Smooth muscle cell (in vitro differentiated cells): ENCODE measurements around the gene C1orf167. TPM values are rescaled to one million over a fixed set of nuclear protein-coding genes. Genes with fewer than 3 reads are reported as not detected.
"Not testable (repeated sequence)": the region's sequence is repeated elsewhere in the genome, so short reads cannot be mapped to it uniquely, and the experiment has no call there.

Experiments used
- DNase-seq: peaks from one replicate; lab custom pipeline; 2025; ENCODE audit not compliant: unreplicated experiment; lab: John Stamatoyannopoulos, UW
- H2AFZ ChIP-seq: fragments of 200-600 bp; sonication (generic); 2 replicates; pipeline ENCODE4 v1.6.0; 2016; ENCODE audit warnings: antibody characterized with exemption, low read depth, mild to moderate bottlenecking
- H3F3A ChIP-seq: fragments of 200-600 bp; sonication (generic); 2 replicates; pipeline ENCODE4 v1.6.0; 2017; ENCODE audit warnings: antibody characterized with exemption, low read depth
- H3K27ac ChIP-seq: fragments of 200-600 bp; sonication (generic); 2 replicates; pipeline ENCODE4 v1.5.1; 2016; ENCODE audit warnings: low read depth, mild to moderate bottlenecking
- H3K27me3 ChIP-seq: fragments of 200-600 bp; sonication (generic); 2 replicates; pipeline ENCODE4 v1.6.1; 2016; ENCODE audit warnings: low read depth, mild to moderate bottlenecking
- H3K36me3 ChIP-seq: fragments of 200-600 bp; sonication (generic); 2 replicates; pipeline ENCODE4 v1.5.1; 2016; ENCODE audit warnings: low read depth
- H3K4me1 ChIP-seq: fragments of 200-600 bp; sonication (generic); 2 replicates; pipeline ENCODE4 v1.5.1; 2016; ENCODE audit warnings: low read depth
- H3K4me2 ChIP-seq: fragments of 200-600 bp; sonication (generic); 2 replicates; pipeline ENCODE4 v1.6.0; 2016; ENCODE audit warnings: mild to moderate bottlenecking
- H3K4me3 ChIP-seq: fragments of 200-600 bp; sonication (generic); 2 replicates; pipeline ENCODE4 v1.5.1; 2016; ENCODE audit warnings: mild to moderate bottlenecking
- H3K79me2 ChIP-seq: fragments of 200-600 bp; sonication (generic); 2 replicates; pipeline ENCODE4 v1.6.0; 2016; ENCODE audit warnings: low read depth, mild to moderate bottlenecking
- H3K9ac ChIP-seq: fragments of 200-600 bp; sonication (generic); 2 replicates; pipeline ENCODE4 v1.6.0; 2016; ENCODE audit warnings: low read depth
- H3K9me3 ChIP-seq: fragments of 200-600 bp; sonication (generic); replicated peaks from 2 replicates; pipeline ENCODE4 v1.5.1; 2016; ENCODE audit warnings: low read depth
- H4K20me1 ChIP-seq: fragments of 200-600 bp; sonication (generic); 2 replicates; pipeline ENCODE4 v1.6.0; 2016; ENCODE audit warnings: low read depth
- CTCF ChIP-seq: fragments of 200-600 bp; sonication (generic); IDR thresholded peaks from 2 replicates; pipeline ENCODE4 v1.5.1; 2017; ENCODE audit warnings: borderline replicate concordance, mild to moderate bottlenecking, antibody characterized with exemption; ENCODE audit not compliant: insufficient read depth, poor library complexity, severe bottlenecking
- WGBS: methylation state at CpG from one replicate; pipeline ENCODE4 v1.1.7; 2016; ENCODE audit warnings: low lambda C conversion rate; 5-methylcytosine and 5-hydroxymethylcytosine counted together
- polyA plus RNA-seq: library from polyadenylated mRNA; unstranded; fragments of >200 nt; fragmentation: Nextera tagmentation; extraction: Ambion mirVana; gene quantifications from 2 replicates; pipeline ENCODE4 v1.2.1, GENCODE V29; 2016
- total RNA-seq: library from RNA; depleted of rRNA; stranded (reverse); fragments of >200 nt; gene quantifications from 2 replicates; pipeline ENCODE4 v1.2.3, GENCODE V29; 2014

Gene C1orf167
- total and polyA plus RNA-seq, 2 experiments from 2014 or later = 0.70 TPM; not detected in 1

- no peak for DNase-seq
- H2AFZ ChIP-seq = peak overlapping the region; percentile 28
Measured at GRCh38 chr1:11802616-11802972, 40.6 kb downstream of the C1orf167 start.

GRCh38 chr1:11802973-11803885 is 41.2 kb downstream of the C1orf167 start:
- Histone ChIP-seq H3K4me3 (peak overlapping the region; percentile 70), H2AFZ (peak overlapping the region; percentile 28), H3K79me2 (peaks cover 20% of the 10 kb centered on the region), H3K27me3 (no peaks in the 10 kb centered on the region), H4K20me1 (peaks cover under 1% of the 10 kb centered on the region), H3K4me2 (peak overlapping the region; percentile 93), H3F3A (peaks cover 15% of the 10 kb centered on the region), H3K4me1 (peaks cover 41% of the 10 kb centered on the region), H3K9ac (peak overlapping the region; percentile 20), H3K9me3 (no peaks in the 10 kb centered on the region), H3K27ac (peak overlapping the region; percentile 95), H3K36me3 (no peaks in the 10 kb centered on the region)
- TF ChIP-seq CTCF = no peak
- 14% methylated on average over 27 of the region's 28 CpGs for WGBS
- DNase-seq = peak; percentile 79

More at GRCh38 chr1:11802616-11802972, 40.6 kb downstream of the C1orf167 start:
- Histone ChIP-seq H3K36me3 (no peaks in the 10 kb centered on the region), H3F3A (peaks cover 15% of the 10 kb centered on the region), H4K20me1 (no peaks in the 10 kb centered on the region), H3K4me3 (peak overlapping the region; percentile 70), H3K27ac (peak overlapping the region; percentile 7), H3K79me2 (peaks cover 14% of the 10 kb centered on the region), H3K27me3 (no peaks in the 10 kb centered on the region), H3K4me2 (peak overlapping the region; percentile 93), H3K4me1 (peaks cover 36% of the 10 kb centered on the region), H3K9me3 (no peaks in the 10 kb centered on the region), H3K9ac (peak overlapping the region; percentile 20)
- WGBS = 28% methylated on average over 6 of the region's 6 CpGs
- no peak for TF ChIP-seq CTCF

- Histone ChIP-seq H3K9ac (peak overlapping the region; percentile 92), H3K79me2 (peaks cover 29% of the 10 kb centered on the region), H3K4me3 (peak overlapping the region; percentile 70), H3K4me2 (peak overlapping the region; percentile 93), H3F3A (peaks cover 15% of the 10 kb centered on the region), H3K4me1 (peaks cover 45% of the 10 kb centered on the region), H3K27ac (peak overlapping the region; percentile 95)
- 83% methylated on average over 9 of the region's 9 CpGs for WGBS
- not testable (repeated sequence) for DNase-seq, H2AFZ ChIP-seq, H3K27me3 ChIP-seq, H3K36me3 ChIP-seq, H3K9me3 ChIP-seq, H4K20me1 ChIP-seq
Measured at GRCh38 chr1:11803924-11804665, 42.1 kb downstream of the C1orf167 start.

- H3K36me3 ChIP-seq = no peaks in the 10 kb centered on the region
- H2AFZ ChIP-seq = peak overlapping the region; percentile 39
- peak overlapping the region; percentile 92 for H3K9ac ChIP-seq
- H3K27ac ChIP-seq = peak overlapping the region; percentile 95
- peaks cover 45% of the 10 kb centered on the region for H3K4me1 ChIP-seq
- peak overlapping the region; percentile 93 for H3K4me2 ChIP-seq
- WGBS = 7% methylated on average over 17 of the region's 17 CpGs
- H3K79me2 ChIP-seq = peaks cover 37% of the 10 kb centered on the region
- peaks cover 15% of the 10 kb centered on the region for H3F3A ChIP-seq
- peaks cover 16% of the 10 kb centered on the region for H4K20me1 ChIP-seq
- H3K27me3 ChIP-seq = no peaks in the 10 kb centered on the region
- peak overlapping the region; percentile 70 for H3K4me3 ChIP-seq
- DNase-seq = no peak
- TF ChIP-seq CTCF = no peak
- H3K9me3 ChIP-seq = no peaks in the 10 kb centered on the region
Measured at GRCh38 chr1:11804666-11805421, 42.9 kb downstream of the C1orf167 start.
